ENCODE data around the gene DNAH12. TPM values are rescaled to one million over a fixed set of nuclear protein-coding genes. Genes with fewer than 3 reads are reported as not detected.
A peak's percentile ranks its signal among the peaks of the same experiment; 100 is the strongest.

The DNAH12 gene
- total and polyA plus RNA-seq, 4 donors = 0.10 to 0.18 TPM; not detected in 2

DNA sequence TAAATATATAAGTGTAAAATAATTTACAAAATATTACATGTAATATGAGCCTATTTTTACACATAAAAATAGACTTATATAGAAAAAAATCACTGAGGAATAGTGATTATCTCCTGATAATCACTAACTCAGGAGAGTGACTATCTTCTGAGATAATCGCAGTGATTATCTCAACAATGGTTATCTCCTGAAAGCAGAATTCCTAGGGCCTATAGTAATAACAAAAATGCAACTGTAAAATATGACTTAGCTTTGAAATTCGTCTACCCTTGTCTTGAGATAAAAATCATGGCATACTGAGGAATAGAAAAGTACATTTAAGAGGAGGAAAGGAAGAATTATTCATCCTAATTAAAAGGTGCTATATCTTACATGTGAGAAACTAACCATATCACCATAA is 134.7 kb downstream of the DNAH12 start:
- H3K4me3 ChIP-seq (ENCODE audit: low read length in 2 of 2) = no peak overlapping the region
- H3K4me1 ChIP-seq (ENCODE audit: control insufficient read depth in 1 of 2, insufficient read depth in 2 of 2, low read length in 2 of 2) = no peaks in the 10 kb centered on the region
- H3K27me3 ChIP-seq (ENCODE audit: control insufficient read depth in 1 of 2, insufficient read depth in 2 of 2, low read length in 1 of 2) = no peaks in the 10 kb centered on the region
- H3K36me3 ChIP-seq (ENCODE audit: control insufficient read depth in 1 of 2, insufficient read depth in 2 of 2, low read length in 1 of 2) = no peaks in the 10 kb centered on the region
- intact Hi-C loops (cut with DNase I) = no loop called here
- H3K9me3 ChIP-seq (ENCODE audit: control insufficient read depth, low read length) = no peaks in the 10 kb centered on the region
- no peak for DNase-seq
- 41 to 44% methylated on average over 2 of the region's 2 CpGs for WGBS, 2 donors
- no peak for ATAC-seq (ENCODE audit: low FRiP score)
- no peak overlapping the region for H3K27ac ChIP-seq (ENCODE audit: low read depth in 1 of 2, low read length in 2 of 2)

DNA sequence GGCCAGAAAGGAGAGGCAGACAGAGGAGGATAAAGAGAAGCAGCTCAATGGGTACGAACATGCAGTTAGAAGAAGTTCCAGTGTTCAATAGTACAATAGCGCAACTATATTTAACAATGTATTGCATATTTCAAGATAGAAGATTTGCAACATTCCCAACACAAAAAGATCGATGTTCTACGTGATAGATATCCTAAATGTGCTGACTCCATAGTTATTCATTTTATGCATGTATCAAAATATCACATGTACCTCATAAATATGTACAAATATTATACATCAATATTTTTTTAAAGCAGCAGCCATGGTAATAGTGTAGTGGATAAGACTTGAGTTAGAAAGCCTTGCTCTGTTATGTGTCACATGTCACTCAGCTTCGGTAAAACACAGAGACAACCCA is 141.5 kb downstream of the DNAH12 start:
- no peak for ATAC-seq (ENCODE audit: low FRiP score)
- H3K4me1 ChIP-seq (ENCODE audit: control insufficient read depth in 1 of 2, insufficient read depth in 2 of 2, low read length in 2 of 2) = no peaks in the 10 kb centered on the region
- WGBS, 2 donors = 79 to 86% methylated on average over 5 of the region's 5 CpGs
- no peaks in the 10 kb centered on the region for H3K27me3 ChIP-seq (ENCODE audit: control insufficient read depth in 1 of 2, insufficient read depth in 2 of 2, low read length in 1 of 2)
- no peaks in the 10 kb centered on the region for H3K9me3 ChIP-seq (ENCODE audit: control insufficient read depth, low read length)
- no peak overlapping the region for H3K4me3 ChIP-seq (ENCODE audit: low read length in 2 of 2)
- intact Hi-C loops (cut with DNase I) = no loop called here
- DNase-seq = no peak
- H3K36me3 ChIP-seq (ENCODE audit: control insufficient read depth in 1 of 2, insufficient read depth in 2 of 2, low read length in 1 of 2) = no peaks in the 10 kb centered on the region
- H3K27ac ChIP-seq (ENCODE audit: low read depth in 1 of 2, low read length in 2 of 2) = no peak overlapping the region

DNA sequence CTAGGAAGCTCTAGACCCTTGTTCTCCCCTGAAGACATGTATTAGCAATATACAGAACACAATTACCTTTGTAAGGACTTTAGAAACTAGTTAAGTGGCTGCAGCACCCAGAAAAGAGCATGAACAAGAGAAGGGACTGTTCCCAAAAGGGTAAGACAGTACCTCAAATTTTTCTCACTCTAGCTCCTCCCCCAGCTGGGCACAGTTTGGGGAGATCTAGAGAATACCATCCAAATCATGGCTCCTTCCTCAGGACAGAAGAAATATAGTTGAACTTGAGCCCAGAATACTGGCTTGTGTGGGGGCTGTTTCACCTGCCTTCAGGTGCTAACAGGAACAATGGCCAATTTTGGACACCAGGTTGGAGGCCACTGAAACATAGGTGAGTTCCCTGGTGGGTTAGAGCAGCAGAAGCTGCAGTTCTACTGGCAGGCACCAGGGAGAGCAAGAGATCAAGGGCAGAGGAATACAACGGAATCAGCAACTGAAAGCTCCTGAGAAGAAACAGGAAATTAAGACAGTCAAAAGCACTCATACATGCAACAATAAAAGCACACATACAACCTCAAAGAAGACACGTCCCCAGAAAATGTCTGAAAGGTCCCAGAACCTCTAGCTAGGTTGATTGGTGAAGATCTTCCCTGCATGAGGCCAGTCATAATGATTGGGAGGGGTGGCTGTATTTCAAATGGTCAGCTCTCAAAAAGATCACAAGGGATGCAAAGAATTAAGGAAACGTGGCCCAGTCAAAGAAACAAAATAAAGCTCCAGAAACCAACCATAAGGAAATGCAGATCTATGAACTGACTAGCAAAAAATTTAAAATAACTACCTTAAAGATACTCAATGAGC is 146.7 kb downstream of the DNAH12 start:
- Histone ChIP-seq H3K9me3 (ENCODE audit: control insufficient read depth, low read length) (no peaks in the 10 kb centered on the region), H3K4me1 (ENCODE audit: control insufficient read depth in 1 of 2, insufficient read depth in 2 of 2, low read length in 2 of 2) (no peaks in the 10 kb centered on the region), H3K36me3 (ENCODE audit: control insufficient read depth in 1 of 2, insufficient read depth in 2 of 2, low read length in 1 of 2) (no peaks in the 10 kb centered on the region), H3K4me3 (ENCODE audit: low read length in 2 of 2) (no peak overlapping the region), H3K27ac (ENCODE audit: low read depth in 1 of 2, low read length in 2 of 2) (no peak overlapping the region), H3K27me3 (ENCODE audit: control insufficient read depth in 1 of 2, insufficient read depth in 2 of 2, low read length in 1 of 2) (no peaks in the 10 kb centered on the region)
- intact Hi-C loops (cut with DNase I) = loop anchor here in 1 of 2 donors (10.0 kb wide), 1 partner anchor 457 kb away; no protein-coding TSS in a partner anchor
- no peak for DNase-seq
- WGBS, 2 donors = 10 to 15% methylated on average over 3 of the region's 3 CpGs
- ATAC-seq (ENCODE audit: low FRiP score) = peak; percentile 78

- Histone ChIP-seq H3K27me3 (ENCODE audit: control insufficient read depth in 1 of 2, insufficient read depth in 2 of 2, low read length in 1 of 2) (no peaks in the 10 kb centered on the region), H3K9me3 (ENCODE audit: control insufficient read depth, low read length) (no peaks in the 10 kb centered on the region), H3K4me3 (ENCODE audit: low read length in 2 of 2) (no peak overlapping the region), H3K36me3 (ENCODE audit: control insufficient read depth in 1 of 2, insufficient read depth in 2 of 2, low read length in 1 of 2) (no peaks in the 10 kb centered on the region), H3K4me1 (ENCODE audit: control insufficient read depth in 1 of 2, insufficient read depth in 2 of 2, low read length in 2 of 2) (no peaks in the 10 kb centered on the region), H3K27ac (ENCODE audit: low read depth in 1 of 2, low read length in 2 of 2) (no peak overlapping the region)
- intact Hi-C loops (cut with DNase I) = loop anchor here in 1 of 2 donors (10.0 kb wide), 1 partner anchor 461 kb away; no protein-coding TSS in a partner anchor
- WGBS, 2 donors = 54 to 61% methylated on average over 3 of the region's 3 CpGs
- ATAC-seq (ENCODE audit: low FRiP score) (no peak), DNase-seq (no peak)
Observed at GRCh38 chr3:57393977-57394376, 150.2 kb downstream of the DNAH12 start.

DNA sequence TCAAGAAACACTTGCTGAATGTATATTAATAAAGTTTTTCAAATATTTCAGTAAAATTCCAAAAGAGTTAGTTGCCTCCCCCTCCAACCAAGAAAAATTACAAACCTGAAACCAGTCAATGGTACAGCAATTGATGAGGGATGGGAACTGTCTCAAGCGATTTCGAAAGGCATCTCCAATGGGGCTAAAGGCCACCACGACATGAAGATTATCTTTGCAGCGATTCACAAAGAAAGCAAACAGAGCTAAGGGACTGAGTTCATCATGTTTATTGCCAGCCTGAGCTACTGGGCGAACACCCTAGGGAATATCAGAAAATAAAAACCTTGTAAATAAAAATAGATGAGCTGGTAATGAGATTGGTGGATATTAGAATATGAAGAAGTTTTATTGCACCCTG is 152.4 kb downstream of the DNAH12 start:
- Histone ChIP-seq H3K36me3 (ENCODE audit: control insufficient read depth in 1 of 2, insufficient read depth in 2 of 2, low read length in 1 of 2) (no peaks in the 10 kb centered on the region), H3K27me3 (ENCODE audit: control insufficient read depth in 1 of 2, insufficient read depth in 2 of 2, low read length in 1 of 2) (no peaks in the 10 kb centered on the region), H3K4me1 (ENCODE audit: control insufficient read depth in 1 of 2, insufficient read depth in 2 of 2, low read length in 2 of 2) (no peaks in the 10 kb centered on the region), H3K9me3 (ENCODE audit: control insufficient read depth, low read length) (no peaks in the 10 kb centered on the region), H3K27ac (ENCODE audit: low read depth in 1 of 2, low read length in 2 of 2) (no peak overlapping the region), H3K4me3 (ENCODE audit: low read length in 2 of 2) (no peak overlapping the region)
- ATAC-seq (ENCODE audit: low FRiP score) = no peak
- intact Hi-C loops (cut with DNase I) = loop anchor here in 1 of 2 donors (10.0 kb wide), 1 partner anchor 463 kb away; no protein-coding TSS in a partner anchor
- whole genome bisulfite sequencing, 2 donors = 70 to 72% methylated on average over 5 of the region's 5 CpGs
- no peak for DNase-seq

DNA sequence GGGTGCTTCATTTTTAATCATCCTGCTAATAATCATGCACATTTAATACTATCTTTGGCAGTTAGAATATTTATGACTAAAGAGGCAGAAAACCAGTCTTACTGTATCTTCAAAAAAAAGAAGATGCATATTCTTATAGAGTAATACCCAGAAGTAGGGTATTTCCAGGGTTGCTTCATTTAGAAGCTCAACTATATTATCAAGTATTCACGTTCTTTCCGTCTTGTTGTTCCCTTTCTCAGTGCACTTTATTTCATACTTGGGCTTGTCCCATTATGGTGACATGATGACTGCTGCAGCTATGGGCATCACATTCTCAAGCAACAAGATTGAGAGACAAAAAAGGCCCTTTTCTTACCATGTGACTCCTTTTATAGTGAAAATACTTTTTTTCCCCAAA is 154.9 kb downstream of the DNAH12 start:
- no peak for DNase-seq
- WGBS, 2 donors = 82 to 90% methylated on average over 2 of the region's 2 CpGs
- H3K9me3 ChIP-seq (ENCODE audit: control insufficient read depth, low read length) = no peaks in the 10 kb centered on the region
- H3K27ac ChIP-seq (ENCODE audit: low read depth in 1 of 2, low read length in 2 of 2) = no peak overlapping the region
- intact Hi-C loops (cut with DNase I) = no loop called here
- ATAC-seq (ENCODE audit: low FRiP score) = no peak
- no peaks in the 10 kb centered on the region for H3K36me3 ChIP-seq (ENCODE audit: control insufficient read depth in 1 of 2, insufficient read depth in 2 of 2, low read length in 1 of 2)
- no peak overlapping the region for H3K4me3 ChIP-seq (ENCODE audit: low read length in 2 of 2)
- H3K27me3 ChIP-seq (ENCODE audit: control insufficient read depth in 1 of 2, insufficient read depth in 2 of 2, low read length in 1 of 2) = no peaks in the 10 kb centered on the region
- no peaks in the 10 kb centered on the region for H3K4me1 ChIP-seq (ENCODE audit: control insufficient read depth in 1 of 2, insufficient read depth in 2 of 2, low read length in 2 of 2)

- Histone ChIP-seq H3K36me3 (ENCODE audit: control insufficient read depth in 1 of 2, insufficient read depth in 2 of 2, low read length in 1 of 2) (no peaks in the 10 kb centered on the region), H3K4me1 (ENCODE audit: control insufficient read depth in 1 of 2, insufficient read depth in 2 of 2, low read length in 2 of 2) (no peaks in the 10 kb centered on the region), H3K9me3 (ENCODE audit: control insufficient read depth, low read length) (no peaks in the 10 kb centered on the region), H3K4me3 (ENCODE audit: low read length in 2 of 2) (no peak overlapping the region), H3K27me3 (ENCODE audit: control insufficient read depth in 1 of 2, insufficient read depth in 2 of 2, low read length in 1 of 2) (no peaks in the 10 kb centered on the region), H3K27ac (ENCODE audit: low read depth in 1 of 2, low read length in 2 of 2) (no peak overlapping the region)
- DNase-seq (no peak), ATAC-seq (ENCODE audit: low FRiP score) (no peak)
- 67 to 71% methylated on average over 4 of the region's 4 CpGs for WGBS, 2 donors
- intact Hi-C loops (cut with DNase I) = no loop called here
Observed at GRCh38 chr3:57386307-57386706, 157.8 kb downstream of the DNAH12 start.

DNA sequence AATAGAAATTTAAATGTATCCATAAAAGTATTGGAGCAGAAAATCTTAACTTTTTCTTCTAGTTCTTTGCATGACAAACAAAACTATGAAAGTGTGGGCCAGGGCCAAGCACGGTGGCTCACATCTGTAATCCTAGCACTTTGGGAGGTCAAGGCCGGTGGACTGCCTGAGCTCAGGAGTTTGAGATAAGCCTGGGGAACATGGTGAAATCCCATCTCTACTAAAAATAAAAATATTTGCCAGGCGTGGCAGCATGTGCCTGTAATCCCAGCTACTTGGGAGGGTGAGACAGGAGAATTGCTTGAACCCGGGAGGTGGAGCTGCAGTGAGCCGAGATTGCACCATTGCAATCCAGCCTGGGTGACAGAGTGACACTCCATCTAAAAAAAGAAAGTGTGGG is 158.6 kb downstream of the DNAH12 start:
- Histone ChIP-seq H3K36me3 (ENCODE audit: control insufficient read depth in 1 of 2, insufficient read depth in 2 of 2, low read length in 1 of 2) (no peaks in the 10 kb centered on the region), H3K4me1 (ENCODE audit: control insufficient read depth in 1 of 2, insufficient read depth in 2 of 2, low read length in 2 of 2) (no peaks in the 10 kb centered on the region), H3K27ac (ENCODE audit: low read depth in 1 of 2, low read length in 2 of 2) (no peak overlapping the region), H3K4me3 (ENCODE audit: low read length in 2 of 2) (no peak overlapping the region), H3K9me3 (ENCODE audit: control insufficient read depth, low read length) (no peaks in the 10 kb centered on the region), H3K27me3 (ENCODE audit: control insufficient read depth in 1 of 2, insufficient read depth in 2 of 2, low read length in 1 of 2) (no peaks in the 10 kb centered on the region)
- DNase-seq (no peak), ATAC-seq (ENCODE audit: low FRiP score) (no peak)
- intact Hi-C loops (cut with DNase I) = no loop called here
- whole genome bisulfite sequencing, 2 donors = 69 to 77% methylated on average over 5 of the region's 5 CpGs

DNA sequence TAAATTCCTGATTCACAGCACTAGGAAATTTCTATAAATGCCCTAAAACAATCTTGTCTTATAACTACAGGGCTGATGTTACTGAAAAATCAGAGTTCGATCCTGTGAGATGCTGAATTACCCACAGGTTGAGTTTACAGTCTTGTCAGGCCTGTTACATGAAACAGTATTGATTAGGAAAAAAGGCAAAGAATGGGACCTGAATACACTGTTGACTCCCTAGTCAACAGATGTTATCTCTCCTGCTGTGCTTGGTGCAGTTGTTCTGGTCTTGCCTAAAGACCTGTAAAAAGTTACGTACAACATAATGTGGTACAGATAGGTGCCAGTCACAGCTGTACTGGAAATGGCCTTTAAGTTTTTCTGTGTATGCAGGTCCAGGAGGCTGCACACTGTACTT is 160.3 kb downstream of the DNAH12 start:
- Histone ChIP-seq H3K27me3 (ENCODE audit: control insufficient read depth in 1 of 2, insufficient read depth in 2 of 2, low read length in 1 of 2) (no peaks in the 10 kb centered on the region), H3K36me3 (ENCODE audit: control insufficient read depth in 1 of 2, insufficient read depth in 2 of 2, low read length in 1 of 2) (no peaks in the 10 kb centered on the region), H3K4me1 (ENCODE audit: control insufficient read depth in 1 of 2, insufficient read depth in 2 of 2, low read length in 2 of 2) (no peaks in the 10 kb centered on the region), H3K9me3 (ENCODE audit: control insufficient read depth, low read length) (no peaks in the 10 kb centered on the region), H3K4me3 (ENCODE audit: low read length in 2 of 2) (no peak overlapping the region), H3K27ac (ENCODE audit: low read depth in 1 of 2, low read length in 2 of 2) (no peak overlapping the region)
- DNase-seq = no peak
- no peak for ATAC-seq (ENCODE audit: low FRiP score)
- intact Hi-C loops (cut with DNase I) = no loop called here
- 91 to 92% methylated on average over 2 of the region's 2 CpGs for WGBS, 2 donors

Data from aorta (tissue), 5 donors.